H1 (cell line): ENCODE data around the gene PPIB.

Experiments used
- ASH2L ChIP-seq: fragments of 200-600, 300-600 bp; sonication (generic); IDR thresholded peaks from one replicate; pipeline ENCODE4 v1.7.1; 2017; ENCODE audit warnings: low read length
- ATF3 ChIP-seq: IDR thresholded peaks from 2 replicates; pipeline ENCODE4 v1.6.1; 2011; ENCODE audit warnings: low read depth, mild to moderate bottlenecking, low read length; ENCODE audit not compliant: insufficient read depth
- CBX5 ChIP-seq: fragments of 300-800, 300-1000 bp; sonication (generic); IDR thresholded peaks from 2 replicates; pipeline ENCODE4 v1.7.1; 2016; ENCODE audit warnings: antibody characterized with exemption, low read length, low read depth
- CREB1 ChIP-seq: IDR thresholded peaks from 2 replicates; pipeline ENCODE4 v1.6.1; 2012; ENCODE audit warnings: inconsistent platforms
- CTCF ChIP-seq, 3 experiments: IDR thresholded peaks; 1 replicate in 2 of 3; 2 replicates in 1 of 3; pipeline versions ENCODE4 v1.5.1 to v1.6.1; 2011; ENCODE audit warnings: low read length in 3 of 3, mild to moderate bottlenecking in 3 of 3, inconsistent platforms in 2 of 3, low read depth in 1 of 3, moderate library complexity in 1 of 3; ENCODE audit not compliant: insufficient read depth in 1 of 3; ENCODE audit errors: control extremely low read depth in 1 of 3
- EP300 ChIP-seq, 2 experiments: IDR thresholded peaks; 1 replicate in 1 of 2; 2 replicates in 1 of 2; pipeline ENCODE4 v1.6.1; 2011 to 2012; ENCODE audit warnings: low read depth in 2 of 2, low read length in 2 of 2, mild to moderate bottlenecking in 2 of 2, borderline replicate concordance in 1 of 2, inconsistent platforms in 1 of 2, moderate library complexity in 1 of 2
- KDM1A ChIP-seq: fragments of 200-600, 300-600 bp; sonication (generic); IDR thresholded peaks from 2 replicates; pipeline ENCODE4 v1.7.1; 2016; ENCODE audit warnings: mild to moderate bottlenecking, low read length, borderline replicate concordance
- SIX5 ChIP-seq: IDR thresholded peaks from 2 replicates; pipeline ENCODE4 v1.6.1; 2011; ENCODE audit warnings: mild to moderate bottlenecking, low read depth, low read length
- TBP ChIP-seq: IDR thresholded peaks from 2 replicates; pipeline ENCODE4 v1.6.1; 2011; ENCODE audit warnings: low read depth, low read length, improper control_type of control experiment
- ZNF274 ChIP-seq: IDR thresholded peaks from 2 replicates; pipeline ENCODE4 v1.7.0; 2012; ENCODE audit warnings: low read length, borderline replicate concordance; ENCODE audit errors: extremely low read depth
- TF ChIP-seq, protein P1 (sequence below): IDR thresholded peaks from 2 replicates; pipeline ENCODE4 v1.6.1; 2012; ENCODE audit warnings: inconsistent platforms

GRCh38 chr15:64209680-64210334, 47.0 kb upstream of the PPIB start:
- TF ChIP-seq EP300 (IDR thresholded peaks at IDR 0.05; ENCODE audit: borderline replicate concordance in 1 of 2, low read depth in 2 of 2, low read length in 2 of 2): no peak
- TF ChIP-seq KDM1A: no peak
- TF ChIP-seq CBX5: no peak
- TF ChIP-seq SIX5: no peak
- no peak for TF ChIP-seq ASH2L
- TF ChIP-seq CREB1: no peak
- TF ChIP-seq CTCF (IDR thresholded peaks at IDR 0.05; ENCODE audit: control extremely low read depth in 1 of 3, insufficient read depth in 1 of 3, low read depth in 1 of 3, low read length in 3 of 3): peak in 2 of 3 experiments; percentile 8 to 15; a peak in 2 of 4 replicates
- TF ChIP-seq TBP: no peak
- TF ChIP-seq, protein P1, sequence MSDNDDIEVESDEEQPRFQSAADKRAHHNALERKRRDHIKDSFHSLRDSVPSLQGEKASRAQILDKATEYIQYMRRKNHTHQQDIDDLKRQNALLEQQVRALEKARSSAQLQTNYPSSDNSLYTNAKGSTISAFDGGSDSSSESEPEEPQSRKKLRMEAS: no peak
- TF ChIP-seq ZNF274: no peak
- TF ChIP-seq ATF3: no peak
